Epithelial cell of alveolus of lung (primary cell): ENCODE data around the gene ANO6. TPM values are rescaled to one million over a fixed set of nuclear protein-coding genes. Genes with fewer than 3 reads are reported as not detected.

Experiments used
- total RNA-seq: library from RNA; depleted of rRNA; stranded (reverse); fragments of >200 nt; gene quantifications from 2 replicates; pipeline ENCODE4 v1.2.1, GENCODE V29; 2015

The ANO6 gene, protein sequence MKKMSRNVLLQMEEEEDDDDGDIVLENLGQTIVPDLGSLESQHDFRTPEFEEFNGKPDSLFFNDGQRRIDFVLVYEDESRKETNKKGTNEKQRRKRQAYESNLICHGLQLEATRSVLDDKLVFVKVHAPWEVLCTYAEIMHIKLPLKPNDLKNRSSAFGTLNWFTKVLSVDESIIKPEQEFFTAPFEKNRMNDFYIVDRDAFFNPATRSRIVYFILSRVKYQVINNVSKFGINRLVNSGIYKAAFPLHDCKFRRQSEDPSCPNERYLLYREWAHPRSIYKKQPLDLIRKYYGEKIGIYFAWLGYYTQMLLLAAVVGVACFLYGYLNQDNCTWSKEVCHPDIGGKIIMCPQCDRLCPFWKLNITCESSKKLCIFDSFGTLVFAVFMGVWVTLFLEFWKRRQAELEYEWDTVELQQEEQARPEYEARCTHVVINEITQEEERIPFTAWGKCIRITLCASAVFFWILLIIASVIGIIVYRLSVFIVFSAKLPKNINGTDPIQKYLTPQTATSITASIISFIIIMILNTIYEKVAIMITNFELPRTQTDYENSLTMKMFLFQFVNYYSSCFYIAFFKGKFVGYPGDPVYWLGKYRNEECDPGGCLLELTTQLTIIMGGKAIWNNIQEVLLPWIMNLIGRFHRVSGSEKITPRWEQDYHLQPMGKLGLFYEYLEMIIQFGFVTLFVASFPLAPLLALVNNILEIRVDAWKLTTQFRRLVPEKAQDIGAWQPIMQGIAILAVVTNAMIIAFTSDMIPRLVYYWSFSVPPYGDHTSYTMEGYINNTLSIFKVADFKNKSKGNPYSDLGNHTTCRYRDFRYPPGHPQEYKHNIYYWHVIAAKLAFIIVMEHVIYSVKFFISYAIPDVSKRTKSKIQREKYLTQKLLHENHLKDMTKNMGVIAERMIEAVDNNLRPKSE
- 33.9 and 38.9 TPM in 2 replicates for total RNA-seq

DNA sequence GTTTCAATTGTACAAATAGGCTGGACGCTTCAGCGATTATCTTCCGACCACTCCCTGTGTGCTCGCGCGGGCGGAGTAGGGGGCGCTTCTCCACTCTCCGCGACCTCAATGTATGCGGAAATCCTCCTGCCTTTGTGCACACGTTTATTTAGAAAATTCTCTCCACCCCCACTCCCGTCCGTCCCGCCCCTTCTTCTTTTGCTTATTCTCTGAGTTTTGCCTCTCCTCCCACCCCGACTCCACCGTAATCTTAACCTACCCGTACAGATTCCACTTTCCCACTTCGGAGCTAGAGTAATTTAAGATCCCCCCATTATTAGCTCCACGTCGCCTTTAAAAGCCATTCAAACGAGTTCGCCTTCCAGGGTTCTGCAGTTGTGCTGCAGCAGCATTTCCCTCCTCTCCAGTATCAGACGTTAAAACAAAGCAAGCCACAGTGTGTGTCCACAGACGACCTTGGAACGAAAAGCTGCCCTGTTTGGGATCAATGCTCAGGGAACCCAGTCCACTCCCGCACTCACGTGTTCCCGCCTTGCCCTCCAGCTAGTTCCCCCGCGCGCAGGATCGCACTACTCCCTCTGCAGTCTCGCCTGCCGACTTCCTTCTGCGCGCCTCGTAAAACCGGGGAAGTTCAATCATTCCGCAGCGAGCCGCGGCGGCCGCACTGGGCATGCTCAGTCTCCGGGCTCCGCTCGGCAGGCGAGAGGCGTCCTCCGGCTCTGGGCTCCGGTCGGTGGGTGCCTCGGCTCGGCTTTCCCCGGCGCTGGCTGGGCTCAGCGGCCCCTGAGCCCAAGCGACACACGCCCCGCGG lies at the start of gene ANO6:
Gene ANO6, plus strand, starts transcription at position 677 of the 811 bp plus-strand sequence. CDS start 227 bp downstream, outside the sequence.

Other genes with a start within 250 kb of the ANO6 start
- gene DBX2, start 165.0 kb upstream of the ANO6 start, total RNA-seq: not detected in 2 replicates